GM10266 (cell line): Measurements from ENCODE around the gene TCF7.

Experiments
- DNase-seq: peaks from one replicate; pipeline ENCODE4 v3.0.0; 2012; ENCODE audit errors: extremely low spot score
- CTCF ChIP-seq: IDR thresholded peaks from 2 replicates; pipeline ENCODE4 v1.5.1; 2012; ENCODE audit warnings: mild to moderate bottlenecking, low read depth; ENCODE audit not compliant: control insufficient read depth, insufficient read depth; ENCODE audit errors: missing control alignments

TCF7 gene

DNA sequence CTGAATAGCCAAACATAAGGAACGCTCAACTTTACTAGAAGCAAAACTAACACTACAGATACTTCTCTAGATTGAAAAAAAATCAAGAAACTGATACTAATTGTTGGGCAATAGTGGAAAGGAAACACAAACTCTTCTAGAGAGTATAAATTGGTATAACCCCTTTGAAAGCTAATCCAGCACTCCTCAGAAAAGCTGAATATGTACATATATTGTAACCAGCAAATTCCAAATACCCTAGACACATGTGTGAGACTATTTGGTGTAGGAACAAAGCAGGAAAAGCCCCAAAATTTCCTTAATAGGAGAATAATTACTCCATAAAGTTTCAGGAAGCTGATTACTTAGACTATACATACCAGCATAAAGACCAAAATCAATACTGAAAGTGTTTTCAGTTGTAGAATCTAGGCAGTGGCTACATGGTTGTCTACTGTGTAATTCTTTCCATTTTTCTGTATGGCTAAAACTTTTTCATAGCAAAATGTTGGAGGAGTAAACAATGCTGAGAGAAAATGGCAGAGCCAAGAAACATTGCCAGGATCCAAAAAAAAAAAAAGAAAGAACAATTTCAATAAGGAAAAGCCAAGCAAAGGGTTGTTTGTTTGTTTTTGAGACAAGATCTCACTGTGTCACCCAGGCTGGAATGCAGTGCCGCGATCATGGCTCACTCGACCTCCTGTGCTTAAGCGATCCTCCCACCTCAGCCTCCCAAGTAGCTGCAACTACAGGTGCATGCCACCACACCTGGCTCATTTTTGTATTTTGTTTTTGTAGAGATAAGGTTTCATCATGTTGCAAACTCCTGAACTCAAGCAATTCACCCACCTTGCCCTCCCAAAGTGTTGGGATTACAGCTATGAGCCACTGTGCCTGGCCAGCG is 47.3 kb downstream of the TCF7 start:
- TF ChIP-seq CTCF: no peak
- no peak for DNase-seq

DNA sequence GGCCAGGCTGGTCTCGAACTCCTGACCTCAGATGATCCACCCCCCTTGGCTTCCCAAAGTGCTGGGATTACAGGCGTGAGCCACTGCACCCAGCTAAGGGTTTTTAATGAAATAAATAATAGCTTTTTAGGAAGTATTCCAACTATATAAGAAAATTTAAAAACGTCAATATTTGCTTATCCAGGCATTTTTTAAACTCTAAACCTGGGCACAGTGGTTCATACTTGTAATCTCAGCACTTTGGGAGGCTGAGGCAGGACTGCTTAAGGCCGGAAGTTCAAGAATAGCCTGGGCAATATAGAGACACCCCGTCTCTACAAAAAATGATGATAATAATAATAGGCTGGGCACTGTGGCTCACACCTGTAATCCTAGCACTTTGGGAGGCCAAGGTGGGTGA is 48.1 kb downstream of the TCF7 start:
- no peak for DNase-seq
- TF ChIP-seq CTCF: no peak

DNA sequence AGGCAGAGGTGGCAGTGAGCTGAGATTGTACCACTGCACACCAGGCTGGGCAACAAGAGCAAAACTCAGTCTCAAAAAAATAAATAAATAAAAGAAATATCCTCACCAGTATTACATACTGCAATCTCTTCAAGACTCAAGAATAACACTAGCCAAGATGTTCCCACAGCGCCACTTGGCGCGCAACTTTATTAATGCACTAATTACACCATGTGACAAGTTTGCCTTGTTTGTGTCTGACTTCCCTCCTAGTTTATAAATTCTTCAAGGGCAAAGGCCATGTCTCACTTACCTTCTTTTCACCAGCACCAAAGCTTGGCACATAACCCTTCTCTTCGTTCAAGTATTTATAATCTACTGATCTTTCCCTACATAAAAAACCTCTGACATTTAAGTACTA is 57.5 kb downstream of the TCF7 start:
- DNase-seq: no peak
- no peak for TF ChIP-seq CTCF

- DNase-seq: no peak
- no peak for TF ChIP-seq CTCF
Observed at GRCh38 chr5:134174841-134175839, 60.7 kb downstream of the TCF7 start.

DNA sequence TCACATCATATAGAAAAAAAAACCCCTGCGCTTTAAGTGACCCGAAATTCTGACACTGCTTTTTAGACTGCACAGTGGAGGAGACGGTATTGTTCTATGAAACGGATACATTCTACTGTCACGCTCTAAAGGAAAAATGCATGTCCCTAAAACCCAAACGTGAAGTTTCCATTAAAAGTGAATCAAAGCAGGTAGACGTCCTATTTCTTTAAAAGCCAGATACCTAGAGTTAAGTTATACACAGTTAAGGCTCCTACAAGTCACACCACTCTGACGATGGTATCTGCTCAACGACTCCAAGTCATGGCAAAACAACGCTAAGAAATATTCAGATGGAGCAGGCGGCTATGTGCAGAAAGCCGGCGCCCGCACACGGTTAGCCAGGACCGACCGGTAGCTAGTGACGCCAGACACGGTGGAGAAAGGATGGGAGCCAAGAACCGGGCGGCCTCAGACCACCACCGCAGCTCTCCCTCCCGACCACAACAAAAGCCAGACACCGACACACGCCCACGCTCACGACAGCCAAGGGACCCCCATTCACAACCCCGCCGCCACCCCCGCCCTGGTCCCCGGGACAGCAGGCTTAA is 61.5 kb downstream of the TCF7 start:
- no peak for TF ChIP-seq CTCF

DNA sequence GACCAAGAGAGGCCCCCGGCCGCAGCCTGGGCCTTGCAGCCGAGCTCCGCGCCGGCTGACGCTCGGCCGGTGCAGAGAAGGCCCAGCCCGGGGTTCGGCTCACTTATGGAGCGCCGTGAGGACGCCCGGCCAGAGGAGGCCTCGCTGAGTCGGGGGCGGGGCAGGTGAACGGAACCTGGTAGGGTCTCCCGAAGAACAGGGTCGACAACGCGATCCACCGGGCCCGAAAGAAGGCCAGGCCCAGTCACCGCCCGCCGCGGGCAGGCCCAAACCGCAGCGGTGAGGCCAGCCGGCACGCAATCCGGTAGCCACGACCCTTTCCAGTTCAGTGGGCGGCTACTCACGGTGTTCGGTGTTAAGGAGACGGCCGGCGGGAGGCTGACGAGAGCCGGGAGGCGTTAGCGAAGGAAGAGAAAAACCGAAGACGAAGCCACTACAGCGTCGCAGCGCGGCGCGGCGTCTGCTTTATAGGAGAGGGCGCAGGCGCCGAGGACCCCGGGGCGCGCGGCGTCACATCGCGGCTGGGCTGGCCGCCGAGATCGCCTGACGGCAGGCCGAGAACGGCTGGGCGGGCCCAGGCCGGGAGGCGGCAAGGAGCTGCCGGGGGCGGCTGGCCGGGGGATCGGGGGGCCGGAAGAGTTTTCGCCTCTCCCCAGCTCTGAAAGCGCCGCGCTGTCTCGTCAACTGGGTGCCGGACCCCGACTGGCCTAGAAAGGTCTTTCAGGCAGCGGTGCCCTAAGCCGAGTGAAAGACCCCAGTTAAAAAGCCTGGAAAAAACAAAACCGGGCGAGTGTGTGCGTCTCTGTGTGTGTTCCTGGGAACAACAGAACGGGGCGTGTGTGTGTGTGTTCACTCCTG is 62.3 kb downstream of the TCF7 start, which contains the start of gene SKP1:
Gene SKP1 (minus strand): TSS at position 440 of the 858 bp plus-strand sequence. CDS start 2,928 bp downstream, outside the sequence.
- no peak for TF ChIP-seq CTCF

More for the DNA sequence above, 61.5 kb downstream of the TCF7 start:
- peak; percentile 35 for DNase-seq

More for the DNA sequence above, 62.3 kb downstream of the TCF7 start, which contains the start of gene SKP1:
- peak; percentile 90 for DNase-seq
